CD4-positive, alpha-beta memory T cell (primary cell): Measurements from ENCODE around the gene FADS3. TPM values are rescaled to one million over a fixed set of nuclear protein-coding genes. Genes with fewer than 3 reads are reported as not detected.

Source experiments
- CTCF ChIA-PET: fragments of 350-600 bp; sonication (Branson Sonifier 250); formaldehyde crosslinking; loops from one replicate; lab custom pipeline; 2021; ENCODE audit warnings: inconsistent platforms; ENCODE audit not compliant: partially characterized antibody; lab: Charles Lee
- POLR2A ChIA-PET: fragments of 350-600 bp; sonication (Branson Sonifier 250); formaldehyde crosslinking; loops from one replicate; lab custom pipeline; 2021; ENCODE audit not compliant: partially characterized antibody; lab: Charles Lee
- DNase-seq, 5 donors: peaks; one replicate each; pipeline versions ENCODE4 v3.0.0 to v3.0.0-alpha.2; 2020 to 2022; ENCODE audit warnings: mixed read lengths in 1 of 5
- H3K27ac ChIP-seq: one replicate; pipeline ENCODE4 v1.7.0; 2013; ENCODE audit warnings: low read depth, low read length
- H3K27me3 ChIP-seq: 2 replicates; pipeline ENCODE4 v1.7.0; 2013; ENCODE audit warnings: mild to moderate bottlenecking, low read length, moderate library complexity; ENCODE audit not compliant: insufficient read depth
- H3K36me3 ChIP-seq: 2 replicates; pipeline ENCODE4 v1.7.0; 2013; ENCODE audit warnings: mild to moderate bottlenecking, low read length, moderate library complexity; ENCODE audit not compliant: insufficient read depth
- H3K4me1 ChIP-seq: 2 replicates; pipeline ENCODE4 v1.7.0; 2013; ENCODE audit warnings: mild to moderate bottlenecking, low read length, moderate library complexity; ENCODE audit not compliant: insufficient read depth
- H3K4me3 ChIP-seq, 2 donors: one replicate each; pipeline ENCODE4 v1.7.0; 2013; ENCODE audit warnings: low read length in 2 of 2, mild to moderate bottlenecking in 1 of 2
- H3K9me3 ChIP-seq, 2 donors: one replicate each; pipeline ENCODE4 v1.7.0; 2013; ENCODE audit warnings: low read length in 2 of 2, control low read depth in 1 of 2; ENCODE audit not compliant: control insufficient read depth in 1 of 2
- H3K27ac Mint-ChIP-seq, 7 donors: one replicate each; pipeline ENCODE4 v1.8.0; 2020 to 2021; ENCODE audit warnings: mixed read lengths in 7 of 7, mild to moderate bottlenecking in 6 of 7, inconsistent platforms in 3 of 7, moderate library complexity in 3 of 7
- H3K27me3 Mint-ChIP-seq, 2 donors: one replicate each; pipeline ENCODE4 v1.8.0; 2020 to 2021; ENCODE audit warnings: mixed read lengths in 2 of 2
- H3K36me3 Mint-ChIP-seq, 2 donors: one replicate each; pipeline ENCODE4 v1.8.0; 2020 to 2021; ENCODE audit warnings: mixed read lengths in 2 of 2, inconsistent platforms in 1 of 2, mild to moderate bottlenecking in 1 of 2
- H3K4me1 Mint-ChIP-seq, 4 donors: one replicate each; pipeline ENCODE4 v1.8.0; 2020 to 2021; ENCODE audit warnings: mixed read lengths in 4 of 4, mild to moderate bottlenecking in 1 of 4
- H3K4me3 Mint-ChIP-seq, 8 donors: one replicate each; pipeline ENCODE4 v1.8.0; 2020 to 2021; ENCODE audit warnings: mixed read lengths in 8 of 8, mild to moderate bottlenecking in 7 of 8, moderate library complexity in 6 of 8, inconsistent platforms in 3 of 8
- H3K9me3 Mint-ChIP-seq, 8 donors: one replicate each; pipeline ENCODE4 v1.8.0; 2020 to 2021; ENCODE audit warnings: mixed read lengths in 8 of 8, mild to moderate bottlenecking in 5 of 8, inconsistent platforms in 3 of 8, moderate library complexity in 1 of 8
- intact Hi-C: fragments of 100-400 bp; cut with micrococcal nuclease; formaldehyde crosslinking; loops from one replicate; pipeline ENCODE4 v1.15.1; 2023
- microRNA-seq: library from miRNA; unstranded; fragments of <30 nt; microRNA quantifications from one replicate; pipeline ENCODE4 v1.2.0, GENCODE V29; 2021; ENCODE audit warnings: borderline replicate concordance, borderline number of aligned reads, borderline microRNAs expressed, mixed read lengths
- polyA plus RNA-seq, 2 donors: library from polyadenylated mRNA; unstranded; fragments of 300-500 nt; fragmentation: Illumina TruSeq; gene quantifications; one replicate each; pipeline ENCODE4 v1.2.3, GENCODE V29; 2021
- total RNA-seq, 2 experiments: library from RNA; stranded (reverse); gene quantifications; one replicate each; pipeline ENCODE4 v1.2.3, GENCODE V29; 2021

The FADS3 gene
- total and polyA plus RNA-seq, 4 experiments from 2014 or later, result 2.9 to 7.8 (median 4.4) TPM

- ChIA-PET POLR2A (interaction anchor here (1.1 to 2.8 kb wide), 3 partner anchors 13 to 36 kb away, joined by 3 to 19 read pairs (median 3); partner anchors contain the start of genes FADS1, FEN1 and TMEM258), CTCF (interaction anchor here (1.0 to 2.0 kb wide), 5 partner anchors 8 to 253 kb away, joined by 3 to 9 read pairs (median 3); partner anchors contain the start of gene FADS1)
- Histone ChIP-seq H3K4me3 (peak overlapping the region; percentile 23 to 49), H3K27ac (no peak overlapping the region), H3K9me3 (no peaks in the 10 kb centered on the region), H3K4me1 (peaks cover 24% of the 10 kb centered on the region), H3K36me3 (no peaks in the 10 kb centered on the region), H3K27me3 (peaks cover 3% of the 10 kb centered on the region)
- peak; percentile 8 to 47 (median 26) for DNase-seq
- H3K27ac Mint-ChIP-seq, result peak overlapping the region in 4 of 7 donors; percentile 12 to 77 (median 47)
- peak overlapping the region; percentile 80 to 89 (median 85) for H3K4me3 Mint-ChIP-seq
- H3K36me3 Mint-ChIP-seq, result no peaks in the 10 kb centered on the region
- H3K9me3 Mint-ChIP-seq, result no peaks in the 10 kb centered on the region
- H3K4me1 Mint-ChIP-seq, result peaks cover 6 to 34% (median 20%) of the 10 kb centered on the region in 4 donors
- intact Hi-C loops, result no loop called here
- peaks cover 13 to 22% of the 10 kb centered on the region in 2 donors for H3K27me3 Mint-ChIP-seq
Measured at GRCh38 chr11:61828629-61829407, 62.5 kb downstream of the FADS3 start.

DNA sequence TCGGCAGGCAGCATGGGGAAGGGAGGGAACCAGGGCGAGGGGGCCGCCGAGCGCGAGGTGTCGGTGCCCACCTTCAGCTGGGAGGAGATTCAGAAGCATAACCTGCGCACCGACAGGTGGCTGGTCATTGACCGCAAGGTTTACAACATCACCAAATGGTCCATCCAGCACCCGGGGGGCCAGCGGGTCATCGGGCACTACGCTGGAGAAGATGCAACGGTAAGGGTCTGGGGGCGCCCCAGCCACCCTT, 63.0 kb downstream of the FADS3 start:
- peak overlapping the region; percentile 23 to 49 for H3K4me3 ChIP-seq
- Mint-ChIP-seq H3K27me3 (peaks cover 13 to 22% of the 10 kb centered on the region in 2 donors), H3K36me3 (no peaks in the 10 kb centered on the region), H3K9me3 (no peaks in the 10 kb centered on the region), H3K4me3 (peak overlapping the region; percentile 80 to 89 (median 85)), H3K4me1 (peaks cover 4 to 29% (median 16%) of the 10 kb centered on the region in 4 donors), H3K27ac (peak overlapping the region in 4 of 7 donors; percentile 46 to 93 (median 58))
- ChIA-PET CTCF (interaction anchor here (1.0 to 2.2 kb wide), 6 partner anchors 8 to 254 kb away, joined by 3 to 9 read pairs (median 4); partner anchors contain the start of gene FADS1), POLR2A (interaction anchor here (1.1 to 2.8 kb wide), 3 partner anchors 12 to 36 kb away, joined by 3 to 19 read pairs (median 3); partner anchors contain the start of genes FADS1, FEN1 and TMEM258)
- no peaks in the 10 kb centered on the region for H3K36me3 ChIP-seq
- H3K27ac ChIP-seq, result peak overlapping the region; percentile 18
- peaks cover 3% of the 10 kb centered on the region for H3K27me3 ChIP-seq
- no peak for DNase-seq
- intact Hi-C loops, result no loop called here
- peaks cover 20% of the 10 kb centered on the region for H3K4me1 ChIP-seq
- H3K9me3 ChIP-seq, result no peaks in the 10 kb centered on the region

DNA sequence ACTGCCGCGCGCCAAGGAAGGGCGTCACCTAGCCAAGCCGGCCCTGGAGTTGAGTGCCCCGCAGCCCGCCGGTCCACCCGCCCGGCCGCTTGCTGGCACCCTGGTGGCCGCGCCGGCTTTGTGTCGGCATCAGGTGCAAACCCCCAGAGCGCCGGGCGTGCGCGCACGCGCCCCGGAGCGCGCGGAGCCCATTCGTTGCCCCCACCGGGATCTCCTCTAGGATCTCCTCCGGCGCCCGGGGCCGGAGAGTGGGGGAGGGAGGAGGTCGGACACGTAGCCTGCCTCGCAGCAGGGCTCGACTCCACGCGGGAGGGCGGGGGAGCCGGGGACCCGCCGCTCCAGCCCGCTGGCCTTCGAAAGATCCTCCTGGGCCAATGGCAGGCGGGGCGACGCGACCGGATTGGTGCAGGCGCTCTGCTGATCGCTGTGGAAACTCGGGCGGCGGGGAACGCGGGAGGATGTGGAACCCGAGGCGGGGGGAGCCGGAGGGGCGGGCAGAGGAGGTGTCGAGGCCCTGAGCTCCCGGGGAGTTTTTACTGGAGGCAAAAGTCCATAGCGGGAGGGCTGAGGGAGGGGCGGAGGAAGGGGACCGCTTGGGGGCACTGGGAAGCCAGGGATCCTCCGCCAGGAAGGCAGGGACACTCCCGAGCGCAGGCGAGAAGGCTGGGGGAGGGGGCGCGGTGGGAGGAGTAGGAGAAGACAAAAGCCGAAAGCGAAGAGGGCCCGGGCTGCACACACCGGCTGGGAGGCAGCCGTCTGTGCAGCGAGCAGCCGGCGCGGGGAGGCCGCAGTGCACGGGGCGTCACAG, 63.6 kb downstream of the FADS3 start, which contains the start of gene FADS2:
TSS of gene FADS2 (plus strand) at position 730 of the 808 bp plus-strand sequence. CDS start 91 bp downstream, outside the sequence.
- CTCF ChIA-PET, result interaction anchor here (1.3 to 2.2 kb wide), 3 partner anchors 13 to 42 kb away, joined by 3 to 9 read pairs (median 6); no protein-coding TSS in a partner anchor
- Histone ChIP-seq H3K27me3 (peaks cover 3% of the 10 kb centered on the region), H3K36me3 (no peaks in the 10 kb centered on the region), H3K27ac (peak within 1 kb of the TSS; percentile 18), H3K9me3 (no peaks in the 10 kb centered on the region), H3K4me3 (peak within 1 kb of the TSS; percentile 23 to 49), H3K4me1 (peaks cover 20% of the 10 kb centered on the region)
- DNase-seq, result peak; percentile 46 to 85 (median 67)
- H3K4me3 Mint-ChIP-seq, result peak within 1 kb of the TSS; percentile 80 to 89 (median 85)
- POLR2A ChIA-PET, result interaction anchor here (1.2 to 2.8 kb wide), 2 partner anchors 12 to 35 kb away, joined by 3 to 19 read pairs; partner anchors contain the start of genes FADS1, FEN1 and TMEM258
- no peaks in the 10 kb centered on the region for H3K9me3 Mint-ChIP-seq
- H3K27me3 Mint-ChIP-seq, result peaks cover 13 to 22% of the 10 kb centered on the region in 2 donors
- peaks cover 4 to 28% (median 16%) of the 10 kb centered on the region in 4 donors for H3K4me1 Mint-ChIP-seq
- H3K27ac Mint-ChIP-seq, result peak within 1 kb of the TSS in 6 of 7 donors; percentile 46 to 93 (median 58)
- intact Hi-C loops, result no loop called here
- no peaks in the 10 kb centered on the region for H3K36me3 Mint-ChIP-seq

GRCh38 chr11:61826930-61827570, 64.3 kb downstream of the FADS3 start:
- no peak for DNase-seq
- Histone ChIP-seq H3K9me3 (no peaks in the 10 kb centered on the region), H3K36me3 (no peaks in the 10 kb centered on the region), H3K27me3 (peaks cover 3% of the 10 kb centered on the region), H3K4me3 (peak overlapping the region in 1 of 2 donors; percentile 49), H3K27ac (peak overlapping the region; percentile 6), H3K4me1 (peaks cover 20% of the 10 kb centered on the region)
- peak overlapping the region in 4 of 7 donors; percentile 32 to 80 (median 64) for H3K27ac Mint-ChIP-seq
- peaks cover 4 to 28% (median 15%) of the 10 kb centered on the region in 4 donors for H3K4me1 Mint-ChIP-seq
- ChIA-PET CTCF (interaction anchor here (2.2 kb wide), 1 partner anchor 30 kb away, joined by 6 read pairs; no protein-coding TSS in a partner anchor), POLR2A (no interaction called here)
- no peaks in the 10 kb centered on the region for H3K9me3 Mint-ChIP-seq
- peaks cover 11 to 20% of the 10 kb centered on the region in 2 donors for H3K27me3 Mint-ChIP-seq
- peak overlapping the region; percentile 66 to 86 (median 79) for H3K4me3 Mint-ChIP-seq
- no peaks in the 10 kb centered on the region for H3K36me3 Mint-ChIP-seq
- intact Hi-C loops, result no loop called here

Small RNA genes within 50 kb of the gene (microRNA-seq; reads per million reads assigned to microRNA genes)
- not detected for gene MIR6746

Other genes with a start within 250 kb of the FADS3 start
- under 1 TPM; 0.30 to 0.44 TPM for gene DAGLA, start 211.2 kb downstream of the FADS3 start, total RNA-seq
- gene DAGLA, start 211.2 kb downstream of the FADS3 start, polyA plus RNA-seq, result under 1 TPM in 1 of 2 donors, not detected in 1; 0.52 TPM
- gene MYRF, start 138.9 kb downstream of the FADS3 start, total RNA-seq, result 1 to 10 TPM in 1 of 2 experiments, under 1 TPM in 1; 0.94 to 1.6 TPM
- gene MYRF, start 138.9 kb downstream of the FADS3 start, polyA plus RNA-seq, result under 1 TPM; 0.44 to 0.83 TPM
- gene TMEM258, start 98.9 kb downstream of the FADS3 start, total RNA-seq, result 100 to 1,000 TPM; 113 to 117 TPM
- 100 to 1,000 TPM; 186 to 276 TPM for gene TMEM258, start 98.9 kb downstream of the FADS3 start, polyA plus RNA-seq
- gene FEN1, start 98.6 kb downstream of the FADS3 start, total RNA-seq, result 1 to 10 TPM; 7.4 to 8.0 TPM
- 10 to 100 TPM; 12.7 to 15.4 TPM for gene FEN1, start 98.6 kb downstream of the FADS3 start, polyA plus RNA-seq
- gene FADS1, start 74.5 kb downstream of the FADS3 start, total RNA-seq, result 1 to 10 TPM; 1.7 to 2.2 TPM
- under 1 TPM; 0.70 to 0.72 TPM for gene FADS1, start 74.5 kb downstream of the FADS3 start, polyA plus RNA-seq
- gene FADS2, start 63.2 kb downstream of the FADS3 start, total RNA-seq, result under 1 TPM; 0.22 to 0.73 TPM
- gene FADS2, start 63.2 kb downstream of the FADS3 start, polyA plus RNA-seq, result under 1 TPM; 0.06 to 0.94 TPM
- gene RAB3IL1, start 26.0 kb upstream of the FADS3 start, total RNA-seq, result under 1 TPM; 0.44 to 0.53 TPM
- gene RAB3IL1, start 26.0 kb upstream of the FADS3 start, polyA plus RNA-seq, result not detected
- gene BEST1, start 58.8 kb upstream of the FADS3 start, total RNA-seq, result under 1 TPM; 0.26 to 0.50 TPM
- gene BEST1, start 58.8 kb upstream of the FADS3 start, polyA plus RNA-seq, result 1 to 10 TPM; 1.3 TPM
- gene FTH1, start 76.1 kb upstream of the FADS3 start, total RNA-seq, result 100 to 1,000 TPM; 695 to 763 TPM
- 1,000 to 10,000 TPM; 3,123 to 3,378 TPM for gene FTH1, start 76.1 kb upstream of the FADS3 start, polyA plus RNA-seq
- 10 to 100 TPM; 28.4 to 32.1 TPM for gene INCENP, start 232.5 kb upstream of the FADS3 start, total RNA-seq
- gene INCENP, start 232.5 kb upstream of the FADS3 start, polyA plus RNA-seq, result 1 to 10 TPM in 1 of 2 donors, not detected in 1; 2.7 TPM